Measurements from ENCODE around the gene CEMIP2. TPM values are rescaled to one million over a fixed set of nuclear protein-coding genes. Genes with fewer than 3 reads are reported as not detected.

The CEMIP2 gene
- total and polyA plus RNA-seq, 8 donors, result 12.4 to 218 (median 59.8) TPM

- intact Hi-C loops (cut with DNase I; ENCODE audit: low total_unique reads), result no loop called here
- 76 to 85% (median 83%) methylated on average over 4 of the region's 4 CpGs for WGBS, 5 donors
- TF ChIP-seq POLR2A (IDR thresholded peaks at IDR 0.05), result no peak
- TF ChIP-seq POLR2AphosphoS5 (IDR thresholded peaks at IDR 0.05), result no peak
- no peak for TF ChIP-seq CTCF (IDR thresholded peaks at IDR 0.05)
- TF ChIP-seq EP300 (IDR thresholded peaks at IDR 0.05), result no peak
Observed at GRCh38 chr9:71634752-71635151, 133.6 kb downstream of the CEMIP2 start.

More at GRCh38 chr9:71634752-71635151, 133.6 kb downstream of the CEMIP2 start:
- Histone ChIP-seq H3K9me3 (no peaks in the 10 kb centered on the region), H3K4me1 (peaks cover 0 to 10% (median 0%) of the 10 kb centered on the region in 4 donors), H3K36me3 (no peaks in the 10 kb centered on the region), H3K4me3 (no peak overlapping the region), H3K27ac (no peak overlapping the region), H3K27me3 (no peaks in the 10 kb centered on the region)
- DNase-seq, result no peak

Other genes with a start within 250 kb of the CEMIP2 start
- 10 to 100 TPM; 11.1 to 57.5 (median 12.1) TPM for gene ABHD17B, start 142.7 kb upstream of the CEMIP2 start, total RNA-seq
- 10 to 100 TPM in 1 of 3 donors, 1 to 10 TPM in 2; 4.0 to 10.4 (median 6.6) TPM for gene ABHD17B, start 142.7 kb upstream of the CEMIP2 start, polyA plus RNA-seq
- gene C9orf85, start 143.1 kb upstream of the CEMIP2 start, total RNA-seq, result 10 to 100 TPM in 2 of 5 donors, 1 to 10 TPM in 3; 2.2 to 68.3 (median 9.4) TPM
- 10 to 100 TPM in 1 of 3 donors, 1 to 10 TPM in 2; 7.0 to 12.5 (median 7.5) TPM for gene C9orf85, start 143.1 kb upstream of the CEMIP2 start, polyA plus RNA-seq